Gastrocnemius medialis (tissue), 4 donors: ENCODE data around the gene VN1R5.

Source experiments
- POLR2A ChIP-seq, 2 donors: fragments of 450-650 bp; IDR thresholded peaks; one replicate each; pipeline ENCODE4 v1.6.1; 2017; ENCODE audit warnings: antibody characterized with exemption in 2 of 2, mild to moderate bottlenecking in 2 of 2, moderate library complexity in 2 of 2
- TF ChIP-seq, protein P1 (sequence below), 5 experiments: fragments of 450-650 bp in 3 of 5; fragments of 200-600 bp in 2 of 5; sonication (generic) in 2 of 5; IDR thresholded peaks in 4 of 5; conservative IDR thresholded peaks in 1 of 5; 1 replicate in 4 of 5; 2 replicates in 1 of 5; pipeline ENCODE4 v1.5.1; 2016 to 2019; ENCODE audit warnings: antibody characterized with exemption in 5 of 5, mild to moderate bottlenecking in 3 of 5, moderate library complexity in 3 of 5

- TF ChIP-seq, protein P1, sequence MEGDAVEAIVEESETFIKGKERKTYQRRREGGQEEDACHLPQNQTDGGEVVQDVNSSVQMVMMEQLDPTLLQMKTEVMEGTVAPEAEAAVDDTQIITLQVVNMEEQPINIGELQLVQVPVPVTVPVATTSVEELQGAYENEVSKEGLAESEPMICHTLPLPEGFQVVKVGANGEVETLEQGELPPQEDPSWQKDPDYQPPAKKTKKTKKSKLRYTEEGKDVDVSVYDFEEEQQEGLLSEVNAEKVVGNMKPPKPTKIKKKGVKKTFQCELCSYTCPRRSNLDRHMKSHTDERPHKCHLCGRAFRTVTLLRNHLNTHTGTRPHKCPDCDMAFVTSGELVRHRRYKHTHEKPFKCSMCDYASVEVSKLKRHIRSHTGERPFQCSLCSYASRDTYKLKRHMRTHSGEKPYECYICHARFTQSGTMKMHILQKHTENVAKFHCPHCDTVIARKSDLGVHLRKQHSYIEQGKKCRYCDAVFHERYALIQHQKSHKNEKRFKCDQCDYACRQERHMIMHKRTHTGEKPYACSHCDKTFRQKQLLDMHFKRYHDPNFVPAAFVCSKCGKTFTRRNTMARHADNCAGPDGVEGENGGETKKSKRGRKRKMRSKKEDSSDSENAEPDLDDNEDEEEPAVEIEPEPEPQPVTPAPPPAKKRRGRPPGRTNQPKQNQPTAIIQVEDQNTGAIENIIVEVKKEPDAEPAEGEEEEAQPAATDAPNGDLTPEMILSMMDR (IDR thresholded peaks at IDR 0.05 in 4 of 5, conservative IDR thresholded peaks at IDR 0.05 in 1 of 5) = no peak
- no peak for TF ChIP-seq POLR2A (IDR thresholded peaks at IDR 0.05)
These were observed 42.8 kb downstream of the VN1R5 start for GRCh38 chr1:247298701-247299100.
